H1 (cell line): Measurements from ENCODE around the gene SNHG17. TPM values are rescaled to one million over a fixed set of nuclear protein-coding genes. Genes with fewer than 3 reads are reported as not detected.

Source experiments
- CTCF ChIA-PET: fragments of 300-600 bp; sonication (Branson Sonifier 250); formaldehyde crosslinking; loops from one replicate; lab custom pipeline; 2021; ENCODE audit not compliant: partially characterized antibody; lab: Charles Lee
- POLR2A ChIA-PET: fragments of 300-600 bp; sonication (Branson Sonifier 250); formaldehyde crosslinking; loops from one replicate; lab custom pipeline; 2021; ENCODE audit warnings: inconsistent platforms; ENCODE audit not compliant: partially characterized antibody; lab: Charles Lee
- DNase-seq, 2 experiments: peaks; one replicate each; pipeline versions ENCODE4 v3.0.0 to v3.0.0-alpha.2; 2010 to 2022; ENCODE audit warnings: low spot score in 2 of 2, low read depth in 1 of 2, mixed read lengths in 1 of 2
- FAIRE-seq: peaks from 2 replicates; lab custom pipeline; 2011; peaks lifted over from hg19 to GRCh38; lab: Jason Lieb, UNC
- H2AFZ ChIP-seq: 2 replicates; pipeline ENCODE4 v1.8.1; 2012; ENCODE audit warnings: low read length, inconsistent platforms
- H2AK5ac ChIP-seq: 2 replicates; pipeline ENCODE4 v1.6.1; 2013; ENCODE audit warnings: low read depth, low read length
- H2BK120ac ChIP-seq: replicated peaks from 2 replicates; pipeline ENCODE3; 2013; ENCODE audit warnings: low read depth, low read length, inconsistent platforms
- H2BK12ac ChIP-seq: 2 replicates; pipeline ENCODE4 v1.6.1; 2013; ENCODE audit warnings: low read depth, low read length
- H2BK15ac ChIP-seq: 2 replicates; pipeline ENCODE4 v1.6.1; 2013; ENCODE audit warnings: low read length
- H2BK20ac ChIP-seq: 2 replicates; pipeline ENCODE4 v1.6.1; 2013; ENCODE audit warnings: low read length
- H2BK5ac ChIP-seq: 2 replicates; pipeline ENCODE4 v1.6.1; 2013; ENCODE audit warnings: low read depth, low read length
- H3K14ac ChIP-seq: 2 replicates; pipeline ENCODE4 v1.6.1; 2013; ENCODE audit warnings: inconsistent platforms; ENCODE audit not compliant: insufficient read length
- H3K18ac ChIP-seq: 2 replicates; pipeline ENCODE4 v1.6.1; 2013; ENCODE audit warnings: low read length; ENCODE audit errors: extremely low read depth
- H3K23ac ChIP-seq: 2 replicates; pipeline ENCODE4 v1.6.1; 2013; ENCODE audit warnings: inconsistent platforms; ENCODE audit not compliant: insufficient read length
- H3K23me2 ChIP-seq: 2 replicates; pipeline ENCODE4 v1.6.1; 2013; ENCODE audit warnings: low read depth, low read length
- H3K27ac ChIP-seq: 2 replicates; pipeline ENCODE4 v1.6.1; 2011; ENCODE audit warnings: low read depth, low read length, inconsistent platforms
- H3K27me3 ChIP-seq, 4 experiments: replicated peaks in 1 of 4; 1 replicate in 1 of 4; 2 replicates in 3 of 4; pipeline versions ENCODE4 v1.6.1 to v1.8.1; 2011 to 2013; ENCODE audit warnings: low read length in 3 of 4, mild to moderate bottlenecking in 3 of 4, inconsistent platforms in 2 of 4, mixed read lengths in 2 of 4, moderate library complexity in 1 of 4; ENCODE audit not compliant: control insufficient read depth in 3 of 4, insufficient read depth in 3 of 4; ENCODE audit errors: extremely low read depth in 1 of 4
- H3K36me3 ChIP-seq, 4 experiments: 2 replicates each; pipeline versions ENCODE4 v1.6.1 to v1.8.1; 2011 to 2013; ENCODE audit warnings: mild to moderate bottlenecking in 4 of 4, low read length in 3 of 4, moderate library complexity in 2 of 4, control low read depth in 1 of 4, inconsistent platforms in 1 of 4; ENCODE audit not compliant: insufficient read depth in 4 of 4, control insufficient read depth in 2 of 4
- H3K4ac ChIP-seq: replicated peaks from 2 replicates; pipeline ENCODE3; 2013; ENCODE audit warnings: low read length, low read depth, mixed read lengths, inconsistent platforms; ENCODE audit not compliant: insufficient read length
- H3K4me1 ChIP-seq, 4 experiments: replicated peaks in 1 of 4; 1 replicate in 1 of 4; 2 replicates in 3 of 4; pipeline versions ENCODE4 v1.6.1 to v1.8.1; 2011 to 2013; ENCODE audit warnings: low read length in 3 of 4, inconsistent platforms in 2 of 4, mixed read lengths in 1 of 4; ENCODE audit not compliant: insufficient read depth in 4 of 4, control insufficient read depth in 3 of 4
- H3K4me2 ChIP-seq, 2 experiments: 2 replicates each; pipeline versions ENCODE4 v1.6.1 to v1.8.1; 2011 to 2013; ENCODE audit warnings: low read depth in 2 of 2, low read length in 2 of 2, control low read depth in 1 of 2, inconsistent platforms in 1 of 2, mild to moderate bottlenecking in 1 of 2; ENCODE audit not compliant: insufficient read depth in 1 of 2
- H3K4me3 ChIP-seq, 4 experiments: fragments of 200-600, 300-600 bp in 1 of 4; sonication (generic), shearing (Covaris generic), sonication (Bioruptor Twin) in 1 of 4; 2 replicates each; pipeline versions ENCODE4 v1.5.1 to v1.8.1; 2011 to 2016; ENCODE audit warnings: low read length in 4 of 4, low read depth in 3 of 4, control low read depth in 2 of 4, inconsistent platforms in 2 of 4, mild to moderate bottlenecking in 2 of 4, mixed read lengths in 1 of 4, moderate library complexity in 1 of 4; ENCODE audit not compliant: insufficient read depth in 2 of 4; ENCODE audit errors: extremely low read depth in 1 of 4
- H3K56ac ChIP-seq: replicated peaks from 2 replicates; pipeline ENCODE3; 2013; ENCODE audit warnings: low read depth, mild to moderate bottlenecking, mixed read lengths, low read length, inconsistent platforms; ENCODE audit not compliant: insufficient read length
- H3K79me1 ChIP-seq: 2 replicates; pipeline ENCODE4 v1.6.1; 2013; ENCODE audit warnings: low read depth, low read length, control low read depth
- H3K79me2 ChIP-seq, 2 experiments: 2 replicates each; pipeline versions ENCODE4 v1.6.1 to v1.8.1; 2012 to 2013; ENCODE audit warnings: low read length in 2 of 2, mild to moderate bottlenecking in 2 of 2, inconsistent platforms in 1 of 2; ENCODE audit not compliant: insufficient read depth in 2 of 2, control insufficient read depth in 1 of 2
- H3K9ac ChIP-seq, 4 experiments: replicated peaks in 1 of 4; 1 replicate in 1 of 4; 2 replicates in 3 of 4; pipeline versions ENCODE4 v1.6.1 to v1.8.1; 2011 to 2013; ENCODE audit warnings: low read depth in 3 of 4, low read length in 3 of 4, control low read depth in 2 of 4, mild to moderate bottlenecking in 2 of 4, moderate library complexity in 2 of 4, inconsistent platforms in 1 of 4; ENCODE audit errors: extremely low read depth in 1 of 4
- H3K9me3 ChIP-seq, 2 experiments: 2 replicates each; pipeline versions ENCODE4 v1.6.1 to v1.8.1; 2012 to 2013; ENCODE audit warnings: mild to moderate bottlenecking in 2 of 2, moderate library complexity in 2 of 2, control low read depth in 1 of 2, inconsistent platforms in 1 of 2, low read depth in 1 of 2, low read length in 1 of 2, mixed read lengths in 1 of 2; ENCODE audit not compliant: insufficient read depth in 2 of 2
- H4K20me1 ChIP-seq, 2 experiments: replicated peaks in 1 of 2; 2 replicates each; pipeline versions ENCODE3 to v1.8.1; 2011 to 2013; ENCODE audit warnings: inconsistent platforms in 2 of 2, low read length in 2 of 2, mild to moderate bottlenecking in 1 of 2; ENCODE audit not compliant: insufficient read depth in 2 of 2, control insufficient read depth in 1 of 2
- H4K5ac ChIP-seq: 2 replicates; pipeline ENCODE4 v1.6.1; 2013; ENCODE audit warnings: low read length, low read depth, mixed read lengths, inconsistent platforms; ENCODE audit not compliant: insufficient read length
- H4K8ac ChIP-seq: 2 replicates; pipeline ENCODE4 v1.8.0; 2013; ENCODE audit warnings: mild to moderate bottlenecking, moderate library complexity, low read length, inconsistent platforms; ENCODE audit not compliant: insufficient read depth; ENCODE audit errors: extremely low read depth
- H4K91ac ChIP-seq: replicated peaks from 2 replicates; pipeline ENCODE3; 2013; ENCODE audit warnings: low read length, mixed read lengths, inconsistent platforms; ENCODE audit not compliant: insufficient read length
- CTBP2 ChIP-seq: IDR thresholded peaks from 2 replicates; pipeline ENCODE4 v1.7.0; 2011; ENCODE audit warnings: borderline replicate concordance, mild to moderate bottlenecking, moderate library complexity, mixed read lengths, low read length; ENCODE audit not compliant: insufficient read depth, insufficient read length
- POU5F1 ChIP-seq: IDR thresholded peaks from 2 replicates; pipeline ENCODE4 v1.6.1; 2011; ENCODE audit warnings: low read depth, mild to moderate bottlenecking, low read length, moderate library complexity
- WGBS, 2 experiments: shearing (Covaris generic) in 1 of 2; methylation state at CpG; one replicate each; pipeline versions ENCODE4 v1.1.6 to v1.1.7; 2013 to 2015; ENCODE audit warnings: low lambda C conversion rate in 2 of 2, mixed read lengths in 2 of 2, inconsistent platforms in 1 of 2, low coverage in 1 of 2, missing lambda C conversion rate in 1 of 2; ENCODE audit not compliant: insufficient replicate concordance in 2 of 2, insufficient coverage in 1 of 2, insufficient read length in 1 of 2; ENCODE audit errors: extremely low coverage in 1 of 2, missing lambda C conversion rate in 1 of 2; 5-methylcytosine and 5-hydroxymethylcytosine counted together
- polyA plus RNA-seq, 7 experiments: library from polyadenylated mRNA; depleted of rRNA in 3 of 7; stranded (reverse) in 5 of 7; unstranded in 2 of 7; fragments of >200 nt in 5 of 7; fragments of 200-250 nt in 2 of 7; gene quantifications; 1 replicate in 5 of 7; 2 replicates in 1 of 7; 4 replicates in 1 of 7; pipeline versions ENCODE4 v1.2.1 to v1.2.3, GENCODE V29; 2011 to 2013; ENCODE audit warnings: missing spikeins in 2 of 7, mixed read lengths in 2 of 7
- total RNA-seq: library from RNA; stranded (reverse); fragmentation: NEBNext Ultra II Directional; extraction: Animal tissue kit (Norgen Biotek cat#: 25700); gene quantifications from 2 replicates; pipeline ENCODE4 v1.2.1, GENCODE V29; 2021

Gene SNHG17
- total and polyA plus RNA-seq, 2 of the 8 experiments (the other 6 are each of a cell fraction or from before 2014, with no cell fraction given) = 59.4 to 59.8 TPM

GRCh38 chr20:38466171-38466570, 31.0 kb upstream of the SNHG17 start:
- Histone ChIP-seq H3K18ac (no peak overlapping the region), H4K20me1 (no peaks in the 10 kb centered on the region), H3K23me2 (peaks cover 2% of the 10 kb centered on the region; the same call in 1 of the 2 replicates), H3K4me1 (no peaks in the 10 kb centered on the region), H3K4me3 (no peak overlapping the region), H2AFZ (no peak overlapping the region), H3K27ac (no peak overlapping the region), H3K4ac (no peak overlapping the region), H2BK5ac (no peak overlapping the region), H4K5ac (no peak overlapping the region), H3K23ac (no peak overlapping the region), H3K27me3 (no peaks in the 10 kb centered on the region), H3K14ac (no peak overlapping the region), H3K9ac (no peak overlapping the region), H2BK15ac (no peak overlapping the region), H3K56ac (no peak overlapping the region), H4K91ac (no peak overlapping the region), H3K79me1 (no peaks in the 10 kb centered on the region), H3K9me3 (peaks cover 0 to 5% of the 10 kb centered on the region in 2 experiments; a peak in 1 of 4 replicates), H3K79me2 (no peaks in the 10 kb centered on the region), H2BK20ac (no peak overlapping the region), H2AK5ac (no peak overlapping the region), H2BK120ac (no peak overlapping the region), H4K8ac (no peak overlapping the region), H2BK12ac (no peak overlapping the region), H3K36me3 (no peaks in the 10 kb centered on the region), H3K4me2 (no peak overlapping the region)
- ChIA-PET CTCF (no interaction called here), POLR2A (interaction anchor here (2.8 kb wide), 1 partner anchor 32 kb away, joined by 14 read pairs; the partner anchor contains the start of gene SNHG17)
- TF ChIP-seq POU5F1 (no peak), CTBP2 (no peak)
- FAIRE-seq (no peak), DNase-seq (no peak)
- WGBS, 2 experiments = 92% methylated on average over 2 of the region's 2 CpGs; no CpG with 5 or more reads in 1 of the 2 experiments
